ENCODE data around the gene UBR4. TPM values are rescaled to one million over a fixed set of nuclear protein-coding genes. Genes with fewer than 3 reads are reported as not detected.

UBR4 gene
- total RNA-seq, 2 experiments from 2014 or later, result 133 TPM

- CTCF ChIA-PET, result interaction anchor here (1.5 kb wide), 1 partner anchor 10 kb away, joined by 3 read pairs; no protein-coding TSS in a partner anchor
- DNase-seq (peak; percentile 44), ATAC-seq (no peak)
- POLR2A ChIA-PET, result interaction anchor here (0.9 to 1.9 kb wide), 2 partner anchors 10 to 154 kb away, joined by 3 to 4 read pairs; no protein-coding TSS in a partner anchor
- TF ChIP-seq CTCF (IDR thresholded peaks at IDR 0.05), result no peak
- H3K27me3 Mint-ChIP-seq, result peaks cover 4% of the 10 kb centered on the region
- H3K27ac Mint-ChIP-seq, result no peak overlapping the region
- no peak overlapping the region for H3K4me3 Mint-ChIP-seq
- peaks cover 3% of the 10 kb centered on the region for H3K9me3 Mint-ChIP-seq
- intact Hi-C loops (cut with micrococcal nuclease), result no loop called here
- peaks cover 2% of the 10 kb centered on the region for H3K4me1 Mint-ChIP-seq (ENCODE audit: low read depth)
- peaks cover 2% of the 10 kb centered on the region for H3K36me3 Mint-ChIP-seq (ENCODE audit: low read depth)
These were observed 147.6 kb downstream of the UBR4 start for GRCh38 chr1:19062258-19063029.

DNA sequence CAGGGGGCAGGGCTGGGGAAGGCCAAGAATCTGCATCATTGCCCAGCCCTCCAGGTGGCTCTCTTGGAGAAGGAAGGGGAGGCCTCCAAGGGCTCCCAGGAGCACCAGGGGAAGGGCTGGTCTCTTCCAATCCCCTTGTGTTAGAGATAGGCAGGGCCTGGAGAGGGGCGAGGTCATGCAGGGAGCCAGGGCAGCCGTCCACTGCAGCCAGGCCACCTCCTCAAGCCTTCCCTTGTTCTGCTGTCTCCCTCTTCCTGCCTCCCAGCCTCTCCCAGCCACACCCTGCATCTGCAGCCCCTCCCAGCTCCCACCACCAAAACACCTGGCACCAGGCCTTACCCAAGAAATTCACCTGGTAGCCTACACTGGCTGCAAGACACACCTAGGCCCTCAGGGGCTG, 148.3 kb downstream of the UBR4 start:
- ChIA-PET POLR2A (interaction anchor here (1.9 kb wide), 1 partner anchor 153 kb away, joined by 4 read pairs; no protein-coding TSS in a partner anchor), CTCF (no interaction called here)
- DNase-seq (no peak), ATAC-seq (no peak)
- no peak for TF ChIP-seq CTCF (IDR thresholded peaks at IDR 0.05)
- intact Hi-C loops (cut with micrococcal nuclease), result no loop called here
- Mint-ChIP-seq H3K9me3 (peaks cover 3% of the 10 kb centered on the region), H3K27ac (no peak overlapping the region), H3K4me3 (no peak overlapping the region), H3K36me3 (ENCODE audit: low read depth) (peaks cover 2% of the 10 kb centered on the region), H3K4me1 (ENCODE audit: low read depth) (peaks cover 2% of the 10 kb centered on the region), H3K27me3 (peaks cover 7% of the 10 kb centered on the region)

DNA sequence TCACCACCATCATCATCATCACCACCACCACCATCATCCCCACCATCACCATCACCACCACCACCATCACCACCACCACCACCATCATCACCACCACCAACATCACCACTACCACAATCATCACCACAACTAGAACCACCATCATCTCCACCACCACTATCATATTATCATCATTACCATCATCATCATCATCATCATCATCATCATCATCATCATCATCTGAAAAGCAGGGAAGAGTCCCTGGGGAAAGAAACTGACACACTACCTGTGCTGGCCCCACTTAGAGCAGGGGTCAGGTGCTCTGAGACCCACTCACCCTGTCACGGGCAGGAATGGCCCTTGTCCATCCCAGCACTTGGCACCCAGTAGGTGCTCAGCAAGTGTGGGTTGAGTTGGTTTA, 148.7 kb downstream of the UBR4 start:
- DNase-seq (no peak), ATAC-seq (no peak)
- POLR2A ChIA-PET, result no interaction called here
- intact Hi-C loops (cut with micrococcal nuclease), result no loop called here
- no peak overlapping the region for H3K4me3 Mint-ChIP-seq
- peaks cover 3% of the 10 kb centered on the region for H3K9me3 Mint-ChIP-seq
- CTCF ChIA-PET, result no interaction called here
- peaks cover 2% of the 10 kb centered on the region for H3K4me1 Mint-ChIP-seq (ENCODE audit: low read depth)
- TF ChIP-seq CTCF (IDR thresholded peaks at IDR 0.05), result no peak
- H3K36me3 Mint-ChIP-seq (ENCODE audit: low read depth), result peaks cover 2% of the 10 kb centered on the region
- peaks cover 9% of the 10 kb centered on the region for H3K27me3 Mint-ChIP-seq
- H3K27ac Mint-ChIP-seq, result no peak overlapping the region

GRCh38 chr1:19059773-19060172, 150.3 kb downstream of the UBR4 start:
- DNase-seq (no peak), ATAC-seq (no peak)
- Mint-ChIP-seq H3K4me3 (no peak overlapping the region), H3K9me3 (peaks cover 3% of the 10 kb centered on the region), H3K4me1 (ENCODE audit: low read depth) (peaks cover 10% of the 10 kb centered on the region), H3K27ac (no peak overlapping the region), H3K36me3 (ENCODE audit: low read depth) (peaks cover 2% of the 10 kb centered on the region), H3K27me3 (peaks cover 22% of the 10 kb centered on the region)
- ChIA-PET POLR2A (no interaction called here), CTCF (interaction anchor here (0.8 to 2.3 kb wide), 2 partner anchors 147 to 175 kb away, joined by 3 to 9 read pairs; no protein-coding TSS in a partner anchor)
- TF ChIP-seq CTCF (IDR thresholded peaks at IDR 0.05), result no peak
- intact Hi-C loops (cut with micrococcal nuclease), result no loop called here

- Mint-ChIP-seq H3K4me1 (ENCODE audit: low read depth) (peaks cover 10% of the 10 kb centered on the region), H3K27ac (no peak overlapping the region), H3K4me3 (no peak overlapping the region), H3K27me3 (peaks cover 25% of the 10 kb centered on the region), H3K9me3 (peaks cover 3% of the 10 kb centered on the region), H3K36me3 (ENCODE audit: low read depth) (peaks cover 2% of the 10 kb centered on the region)
- DNase-seq (no peak), ATAC-seq (no peak)
- intact Hi-C loops (cut with micrococcal nuclease), result no loop called here
- CTCF ChIA-PET, result interaction anchor here (2.0 to 2.3 kb wide), 2 partner anchors 146 to 156 kb away, joined by 4 to 9 read pairs; partner anchors contain the start of gene ALDH4A1
- POLR2A ChIA-PET, result interaction anchor here (1.0 to 1.2 kb wide), 2 partner anchors 16 to 33 kb away, joined by 3 read pairs; no protein-coding TSS in a partner anchor
- TF ChIP-seq CTCF (IDR thresholded peaks at IDR 0.05), result no peak
These were observed 151.6 kb downstream of the UBR4 start for GRCh38 chr1:19058476-19058797.
